ENCODE measurements around the gene KCTD16. TPM values are rescaled to one million over a fixed set of nuclear protein-coding genes. Genes with fewer than 3 reads are reported as not detected.

The KCTD16 gene
- total RNA-seq, 1 donor: 3.0 TPM

- H3K4me3 ChIP-seq (ENCODE audit: low read depth, low read length): no peak overlapping the region
- TF ChIP-seq CTCF (IDR thresholded peaks at IDR 0.05; ENCODE audit: insufficient read depth, low read depth, low read length): no peak
- no peak for DNase-seq (ENCODE audit: low read depth)
These were observed 248.0 kb downstream of the KCTD16 start for GRCh38 chr5:144418719-144419118.

GRCh38 chr5:144421411-144421810 is 250.7 kb downstream of the KCTD16 start:
- no peak overlapping the region for H3K4me3 ChIP-seq (ENCODE audit: low read depth, low read length)
- TF ChIP-seq CTCF (IDR thresholded peaks at IDR 0.05; ENCODE audit: insufficient read depth, low read depth, low read length): no peak
- no peak for DNase-seq (ENCODE audit: low read depth)

GRCh38 chr5:144422018-144422727 is 251.5 kb downstream of the KCTD16 start:
- TF ChIP-seq CTCF (IDR thresholded peaks at IDR 0.05; ENCODE audit: insufficient read depth, low read depth, low read length): no peak
- no peak for DNase-seq (ENCODE audit: low read depth)
- no peak overlapping the region for H3K4me3 ChIP-seq (ENCODE audit: low read depth, low read length)

GRCh38 chr5:144427866-144428265 is 257.2 kb downstream of the KCTD16 start:
- no peak for DNase-seq (ENCODE audit: low read depth)
- no peak overlapping the region for H3K4me3 ChIP-seq (ENCODE audit: low read depth, low read length)
- no peak for TF ChIP-seq CTCF (IDR thresholded peaks at IDR 0.05; ENCODE audit: insufficient read depth, low read depth, low read length)

- no peak for DNase-seq (ENCODE audit: low read depth)
- no peak for TF ChIP-seq CTCF (IDR thresholded peaks at IDR 0.05; ENCODE audit: insufficient read depth, low read depth, low read length)
These were observed 257.7 kb downstream of the KCTD16 start for GRCh38 chr5:144428326-144428725.

GRCh38 chr5:144429405-144429804 is 258.7 kb downstream of the KCTD16 start:
- no peak for DNase-seq (ENCODE audit: low read depth)
- no peak for TF ChIP-seq CTCF (IDR thresholded peaks at IDR 0.05; ENCODE audit: insufficient read depth, low read depth, low read length)
- no peak overlapping the region for H3K4me3 ChIP-seq (ENCODE audit: low read depth, low read length)

More at GRCh38 chr5:144428326-144428725, 257.7 kb downstream of the KCTD16 start:
- no peak overlapping the region for H3K4me3 ChIP-seq (ENCODE audit: low read depth, low read length)

- DNase-seq (ENCODE audit: low read depth): no peak
- TF ChIP-seq CTCF (IDR thresholded peaks at IDR 0.05; ENCODE audit: insufficient read depth, low read depth, low read length): no peak
- H3K4me3 ChIP-seq (ENCODE audit: low read depth, low read length): no peak overlapping the region
These were observed 259.2 kb downstream of the KCTD16 start for GRCh38 chr5:144429905-144430304.
